GM19463 (cell line): Measurements from ENCODE around the gene CNTNAP5.

ENCODE experiments used
- ATAC-seq: cut with Tn5 transposase; IDR thresholded peaks from one replicate; pipeline ENCODE4 v1.9.1; 2021; ENCODE audit warnings: mild to moderate bottlenecking, moderate library complexity; ENCODE audit not compliant: unreplicated experiment

The CNTNAP5 gene

DNA sequence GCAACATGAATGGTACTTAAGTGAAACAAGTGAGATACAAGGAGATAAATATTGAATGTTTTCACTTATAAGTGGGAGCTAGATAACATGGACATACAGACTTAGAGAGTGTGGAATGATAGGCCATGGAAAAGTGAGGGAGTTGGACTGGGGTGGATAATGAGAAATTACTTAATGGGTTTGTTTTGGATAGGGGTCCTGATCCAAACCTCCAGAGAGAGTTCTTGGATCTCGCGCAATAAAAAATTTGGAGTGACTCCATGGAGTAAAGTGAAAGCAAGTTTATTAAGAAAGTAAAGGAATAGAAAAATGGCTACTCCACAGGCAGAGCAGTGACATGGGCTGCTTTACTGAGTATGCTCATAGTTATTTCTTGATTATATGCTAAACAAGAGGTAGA lies 508.9 kb downstream of the CNTNAP5 start:
- ATAC-seq = no peak

DNA sequence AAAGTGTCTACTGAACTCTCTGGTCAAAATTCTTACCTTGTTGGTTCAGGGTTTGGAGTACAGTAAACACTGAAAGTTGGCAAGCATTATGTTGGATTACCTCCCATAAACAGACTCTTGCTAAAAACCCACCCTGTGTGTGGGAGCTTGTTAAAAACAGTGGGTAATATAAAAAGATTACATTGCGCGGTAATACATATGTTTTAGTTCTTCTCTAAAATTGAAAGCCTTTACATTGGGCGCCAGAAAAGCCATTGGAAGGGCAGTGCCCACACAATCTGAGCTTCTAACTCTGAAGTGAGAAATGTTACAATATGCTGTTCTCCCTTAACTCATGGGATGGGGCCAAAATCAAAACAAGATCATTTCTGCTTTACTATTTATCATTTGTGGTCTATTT lies 510.7 kb downstream of the CNTNAP5 start:
- ATAC-seq = no peak

DNA sequence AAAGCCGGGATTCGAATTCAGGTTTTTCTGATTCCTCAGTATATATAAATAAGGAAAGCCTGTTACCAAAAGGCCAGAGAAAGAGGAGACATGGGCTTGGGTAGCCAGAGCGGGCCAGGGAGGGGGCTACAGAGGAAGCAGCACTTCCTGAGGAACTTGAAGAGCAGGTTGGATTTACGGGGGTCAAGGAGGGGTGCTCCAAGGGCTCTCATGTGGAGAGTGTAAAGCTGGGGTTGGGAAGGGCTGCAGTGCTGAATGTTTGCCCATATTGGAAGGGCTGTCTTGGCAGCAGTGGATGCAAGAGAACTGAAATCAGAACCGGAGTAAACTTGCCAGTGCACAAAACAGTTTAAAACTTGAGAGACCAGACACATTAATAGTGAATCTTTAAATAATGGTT lies 511.5 kb downstream of the CNTNAP5 start:
- ATAC-seq = no peak

DNA sequence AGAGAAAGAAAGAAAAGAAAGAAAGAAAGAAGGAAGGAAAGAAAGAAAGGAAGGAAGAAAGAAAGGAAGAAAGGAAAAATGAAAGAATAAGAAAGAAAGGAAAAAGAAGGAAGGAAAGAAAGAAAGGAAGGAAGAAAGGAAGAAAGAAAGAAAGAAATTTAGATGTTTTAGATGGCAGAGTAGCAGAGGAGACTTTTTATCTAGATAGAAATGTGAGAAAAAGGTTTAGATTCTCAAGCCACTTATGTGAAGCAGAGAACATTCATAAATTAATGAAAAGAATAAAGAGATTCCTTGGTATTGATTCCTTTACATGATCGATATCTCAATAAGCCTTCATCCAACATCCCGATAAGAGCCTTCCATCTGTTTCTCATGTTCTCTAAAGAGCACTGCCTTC lies 513.5 kb downstream of the CNTNAP5 start:
- no peak for ATAC-seq

DNA sequence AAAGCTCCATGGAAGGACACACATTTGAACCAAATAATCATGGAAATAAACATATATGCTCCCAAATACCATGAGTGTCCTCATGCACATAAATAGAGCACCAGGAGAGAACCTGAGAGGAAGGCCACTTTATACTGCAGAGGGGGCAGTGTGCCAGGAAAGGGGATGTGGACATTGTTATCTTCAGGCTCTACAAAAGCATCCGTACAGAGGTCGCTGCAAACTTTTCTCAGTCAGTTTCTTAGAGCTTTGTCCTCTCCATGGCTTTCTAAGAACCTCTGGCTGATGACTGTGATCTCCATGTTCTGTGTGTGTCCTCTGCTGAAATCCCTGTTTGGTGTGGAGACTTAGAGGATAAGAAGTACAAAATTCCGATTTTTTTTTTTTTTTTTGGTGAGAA lies 515.7 kb downstream of the CNTNAP5 start:
- ATAC-seq = no peak

DNA sequence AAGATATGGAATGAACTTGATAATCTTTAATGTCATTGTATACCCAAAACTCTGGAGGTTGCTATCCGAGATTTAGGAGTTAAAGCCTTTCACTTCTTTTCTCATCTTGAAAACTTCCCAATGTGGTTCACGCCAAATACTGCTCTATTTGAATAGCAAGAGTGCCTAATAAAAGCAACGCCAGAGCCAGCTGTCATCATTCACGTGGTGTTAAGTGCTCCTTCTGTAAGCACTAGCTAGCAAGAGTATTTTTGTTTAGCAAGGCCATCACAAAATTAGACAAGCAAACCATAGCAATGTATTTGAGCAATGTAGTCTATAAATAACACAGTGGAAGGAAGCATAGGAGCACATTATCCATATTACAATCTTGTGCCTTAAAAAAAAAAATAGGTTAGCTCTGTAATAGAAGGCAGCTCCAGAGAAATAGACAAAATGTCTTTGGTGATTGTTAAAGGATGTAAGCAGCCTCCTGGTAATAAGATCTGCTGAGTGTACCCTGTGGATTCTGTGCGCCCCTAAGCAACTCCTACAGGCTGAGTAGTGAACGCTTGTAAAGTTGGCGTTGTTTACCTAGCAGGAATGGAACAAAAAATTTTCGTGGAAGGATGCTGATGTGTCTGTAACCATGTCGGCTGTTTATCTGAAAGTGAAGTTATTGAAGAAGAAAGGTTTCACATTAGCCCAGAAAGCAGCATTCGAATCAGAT lies 518.0 kb downstream of the CNTNAP5 start:
- ATAC-seq = no peak

DNA sequence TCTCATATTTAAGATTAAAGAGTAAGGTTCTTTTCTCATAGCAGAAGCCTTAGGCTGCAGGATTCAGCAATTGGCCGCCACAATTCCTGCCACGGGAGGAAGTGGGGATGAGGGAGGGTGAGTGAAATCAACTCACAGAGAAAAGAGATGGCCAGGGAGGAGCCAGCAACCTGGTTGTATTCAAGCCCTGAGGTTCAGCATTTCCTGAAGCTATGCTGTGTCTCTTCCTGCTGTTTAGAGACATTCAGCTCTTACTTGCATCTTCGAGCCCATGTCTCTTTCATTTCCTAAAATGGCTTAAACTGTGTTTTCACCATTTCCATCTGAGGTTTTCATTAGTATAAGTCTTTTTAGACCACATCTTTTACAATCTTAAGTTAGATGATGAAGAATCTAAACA lies 522.6 kb downstream of the CNTNAP5 start:
- ATAC-seq = no peak

DNA sequence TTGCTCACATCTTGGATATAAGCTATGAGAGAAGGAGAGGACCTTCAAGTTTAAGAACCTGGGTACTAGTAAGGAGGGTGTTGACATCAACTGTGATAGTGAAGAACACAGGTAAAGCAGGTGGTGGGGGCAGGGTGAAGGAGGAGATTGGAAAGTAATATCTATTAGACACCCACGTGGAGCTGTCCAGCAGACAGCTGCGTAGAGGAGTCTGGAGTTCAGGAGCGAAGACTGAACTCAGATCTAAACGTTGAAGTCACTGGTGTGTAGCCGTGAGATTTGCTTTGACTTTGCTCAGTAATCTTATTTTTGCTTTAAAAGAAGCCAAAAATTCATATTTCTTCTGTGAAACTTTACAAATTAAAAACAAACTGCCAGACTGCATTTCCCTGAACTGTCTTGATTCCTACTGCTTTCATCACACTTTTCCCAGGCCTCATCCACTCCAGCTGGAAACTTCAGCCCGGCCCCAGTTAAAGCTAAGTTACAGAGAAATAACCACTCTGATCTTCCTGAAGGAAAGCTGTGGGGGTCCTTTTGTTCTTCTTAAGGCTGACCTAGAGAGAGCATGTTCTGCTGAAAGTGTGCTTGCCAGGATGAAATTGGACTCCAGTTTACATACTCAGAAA lies 533.3 kb downstream of the CNTNAP5 start:
- no peak for ATAC-seq

DNA sequence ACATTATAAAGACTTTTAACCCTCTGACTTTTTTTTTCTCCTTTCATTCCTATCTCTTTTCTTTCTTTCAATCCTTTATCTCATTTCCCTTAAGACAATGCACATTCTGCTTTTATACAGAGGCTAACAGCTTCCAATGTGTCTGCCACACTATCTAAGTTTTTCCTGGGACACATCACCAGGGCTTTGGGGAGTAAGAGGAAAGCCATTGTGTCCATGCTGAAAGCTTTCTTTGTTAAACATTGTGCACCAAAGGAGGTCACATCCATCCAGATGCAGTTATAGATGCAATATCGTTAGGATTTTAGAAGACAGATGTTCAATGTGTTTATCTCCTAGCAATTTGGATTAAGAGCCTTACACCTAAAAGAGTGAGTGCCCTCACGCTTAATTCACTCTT lies 534.1 kb downstream of the CNTNAP5 start:
- ATAC-seq = no peak

DNA sequence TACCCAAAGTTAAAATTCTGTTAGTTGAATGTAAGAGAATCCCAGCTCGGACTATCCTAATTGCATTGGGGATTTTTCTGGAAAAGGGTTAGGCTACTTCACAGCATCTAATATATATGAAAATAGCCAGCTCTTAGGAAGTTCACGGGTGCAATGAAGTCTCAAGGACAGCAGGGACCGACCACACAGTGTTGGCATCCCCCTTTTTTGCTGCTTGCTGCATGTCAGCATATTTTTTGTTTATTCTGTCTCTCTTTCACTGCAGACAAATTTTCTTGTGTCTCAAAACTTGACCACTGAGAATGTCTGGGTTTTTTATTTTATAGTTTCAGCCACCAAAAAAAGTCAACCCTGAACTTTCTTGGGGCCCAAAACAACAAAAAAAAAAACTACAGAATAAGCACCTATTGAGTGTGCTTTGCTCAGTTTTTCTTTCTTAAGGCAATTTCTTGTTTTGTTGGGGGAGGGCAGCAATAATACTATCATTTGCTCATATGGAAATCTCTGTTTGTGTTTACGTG lies 535.6 kb downstream of the CNTNAP5 start:
- no peak for ATAC-seq

DNA sequence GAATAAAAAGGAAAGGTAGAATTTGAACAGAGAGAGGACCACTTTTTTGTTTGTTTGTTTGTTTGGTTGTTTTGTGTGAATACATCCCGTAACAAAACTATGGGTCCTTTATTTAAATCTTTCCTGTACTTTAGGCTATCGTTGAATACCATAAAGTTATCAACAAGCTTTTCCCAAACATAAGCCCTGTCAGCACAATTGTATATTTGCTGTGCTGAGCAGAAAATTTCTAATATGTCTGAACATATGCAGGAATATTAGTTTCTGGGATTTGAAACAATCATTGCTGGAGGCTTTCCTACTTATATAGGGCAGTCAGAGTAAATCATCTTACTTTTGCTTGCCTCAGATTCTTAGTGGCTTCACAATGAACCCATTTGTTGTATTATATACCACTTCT lies 536.4 kb downstream of the CNTNAP5 start:
- no peak for ATAC-seq

DNA sequence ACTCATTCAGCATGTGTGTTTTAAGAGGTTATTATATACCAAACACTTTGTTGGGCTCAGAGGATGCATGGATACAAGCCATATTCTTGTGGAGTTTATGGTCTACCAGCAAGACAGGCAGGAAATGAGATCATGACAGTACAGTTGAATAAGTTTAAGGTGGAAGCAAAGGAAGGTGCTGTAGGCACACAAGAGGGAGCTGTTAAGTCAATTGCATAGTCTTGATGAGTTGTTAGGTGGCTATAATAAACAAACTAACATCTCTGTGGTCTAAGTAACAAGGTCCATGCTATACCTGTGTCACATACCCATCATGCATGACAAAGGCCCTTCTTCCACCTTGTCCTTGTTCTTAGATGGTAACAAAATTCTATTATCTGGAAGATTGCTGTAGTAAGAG lies 538.3 kb downstream of the CNTNAP5 start:
- ATAC-seq = no peak

DNA sequence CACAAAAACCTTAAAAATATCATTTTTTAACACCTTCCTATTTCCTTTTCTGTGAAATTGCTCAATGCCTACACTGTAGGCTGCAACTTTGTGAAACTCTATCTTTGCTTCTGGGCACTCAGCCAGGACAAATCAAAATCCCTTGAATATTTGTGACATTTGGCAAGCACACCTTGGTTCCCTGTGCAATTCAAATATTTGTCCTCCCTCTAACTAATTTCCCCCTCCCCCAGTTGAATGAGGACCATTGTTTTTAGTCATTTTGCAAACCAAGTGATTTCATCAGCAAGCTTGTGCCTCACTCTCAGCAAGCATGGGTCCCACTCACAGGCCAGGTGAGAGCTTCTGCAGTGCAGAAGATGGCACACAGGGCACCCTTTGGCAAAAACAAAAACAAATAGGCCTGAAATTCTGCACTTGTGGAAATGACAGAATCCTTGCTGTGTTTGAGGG lies 541.5 kb downstream of the CNTNAP5 start:
- ATAC-seq = no peak

DNA sequence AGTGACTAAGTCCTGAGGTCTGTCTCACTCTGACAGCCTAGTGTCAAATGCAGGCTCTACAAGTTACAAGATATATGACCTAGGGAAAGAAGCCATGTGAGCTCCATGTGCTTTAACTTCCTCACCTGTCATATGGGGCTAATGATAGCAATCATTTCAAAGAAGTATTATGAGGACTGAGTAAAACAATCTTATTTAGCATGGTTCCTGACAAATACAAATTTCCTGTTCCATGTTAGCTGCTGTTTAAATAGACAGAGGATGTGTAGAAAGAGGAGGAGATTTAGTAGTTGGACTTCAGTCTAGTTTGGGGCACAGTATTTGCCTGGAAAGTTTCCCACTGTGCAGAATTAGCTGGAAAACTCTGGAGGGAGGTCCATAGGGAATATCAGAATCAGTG lies 545.8 kb downstream of the CNTNAP5 start:
- no peak for ATAC-seq

DNA sequence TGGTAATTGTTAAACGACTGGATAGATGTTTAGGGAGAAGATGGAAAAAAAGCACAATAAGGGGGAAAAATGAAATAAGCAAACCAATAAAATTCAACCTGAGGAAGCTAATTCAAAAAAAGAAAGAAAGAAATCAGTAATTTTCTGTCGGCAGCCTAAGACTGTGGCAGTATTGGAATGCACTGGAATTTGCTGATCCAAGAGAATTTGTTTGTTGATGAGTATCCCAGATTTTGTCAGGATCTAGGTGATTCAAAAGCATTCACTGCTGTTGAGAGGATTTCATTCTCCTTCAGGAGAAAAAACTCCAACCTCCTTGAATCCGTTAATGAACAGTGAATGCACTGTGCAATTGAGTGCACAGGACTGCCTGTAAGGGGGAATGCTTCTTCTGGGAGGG lies 546.7 kb downstream of the CNTNAP5 start:
- ATAC-seq = no peak

DNA sequence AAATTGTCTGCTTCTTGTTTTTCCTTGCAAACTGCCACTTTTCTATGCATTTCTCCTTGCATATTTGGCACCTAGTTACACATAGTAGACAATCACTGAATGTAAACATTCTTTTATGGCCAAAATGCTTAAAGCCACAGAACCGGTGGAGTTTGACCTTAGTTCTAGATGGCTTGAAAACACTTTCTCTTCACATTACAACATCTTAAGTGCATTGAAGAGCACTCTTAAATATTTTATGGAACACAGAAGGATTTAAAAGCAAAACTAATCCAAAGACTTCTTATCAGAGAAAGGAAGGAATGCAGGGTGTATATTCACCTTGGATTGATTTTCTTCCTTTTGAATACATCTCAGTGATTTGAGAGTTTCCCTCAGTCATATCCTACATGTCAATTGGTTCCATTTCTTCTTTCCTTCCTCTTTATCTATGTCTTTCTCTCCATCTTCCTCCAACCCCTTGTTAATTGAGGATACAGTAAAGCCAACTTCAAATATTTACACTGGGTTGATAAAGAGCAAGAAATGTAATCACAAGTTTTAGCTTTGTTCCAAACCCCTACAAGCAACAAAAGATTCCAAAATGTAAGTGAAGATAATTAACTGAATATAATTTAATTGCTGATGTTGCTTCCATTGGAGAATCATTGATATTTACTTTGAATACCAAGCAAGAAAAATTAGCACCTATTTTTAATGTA lies 548.0 kb downstream of the CNTNAP5 start:
- ATAC-seq = no peak

DNA sequence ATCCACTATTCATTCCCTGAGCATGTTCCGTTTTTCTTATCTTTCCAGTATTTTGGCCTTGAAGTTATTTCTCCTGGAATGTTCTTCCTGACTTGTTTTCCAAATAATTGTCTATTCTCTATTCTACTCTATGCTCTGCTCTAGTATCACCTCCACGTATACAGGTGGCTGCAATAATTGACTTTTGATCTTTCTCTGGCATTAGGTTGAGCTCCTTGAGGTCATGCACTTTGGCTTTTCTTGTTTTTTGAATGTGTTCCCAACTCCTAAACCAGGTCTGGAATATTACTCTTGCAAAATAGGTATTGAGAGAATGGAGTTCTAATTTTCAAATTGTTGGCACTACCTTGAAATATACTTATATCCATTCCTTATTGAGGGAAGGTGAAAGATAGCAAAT lies 550.4 kb downstream of the CNTNAP5 start:
- ATAC-seq = no peak

DNA sequence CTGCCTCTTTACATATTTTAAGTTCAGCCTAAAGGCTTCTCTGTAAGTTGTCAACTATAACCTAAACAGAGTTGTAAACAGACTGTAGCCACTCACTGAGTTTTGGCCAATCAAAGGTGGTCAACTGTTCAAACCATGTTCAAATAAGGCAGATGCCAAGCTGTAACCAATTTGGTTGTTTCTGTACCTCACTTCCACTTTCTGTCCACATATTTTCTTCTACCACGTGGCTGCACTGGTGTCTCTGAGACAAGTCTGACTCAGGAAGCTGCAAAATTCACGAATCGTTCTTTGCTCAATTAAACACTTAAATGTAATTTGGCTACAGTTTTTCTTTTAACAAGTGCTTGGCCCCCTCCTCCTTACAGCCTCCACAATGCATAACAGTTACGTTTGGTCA lies 555.2 kb downstream of the CNTNAP5 start:
- ATAC-seq = no peak

DNA sequence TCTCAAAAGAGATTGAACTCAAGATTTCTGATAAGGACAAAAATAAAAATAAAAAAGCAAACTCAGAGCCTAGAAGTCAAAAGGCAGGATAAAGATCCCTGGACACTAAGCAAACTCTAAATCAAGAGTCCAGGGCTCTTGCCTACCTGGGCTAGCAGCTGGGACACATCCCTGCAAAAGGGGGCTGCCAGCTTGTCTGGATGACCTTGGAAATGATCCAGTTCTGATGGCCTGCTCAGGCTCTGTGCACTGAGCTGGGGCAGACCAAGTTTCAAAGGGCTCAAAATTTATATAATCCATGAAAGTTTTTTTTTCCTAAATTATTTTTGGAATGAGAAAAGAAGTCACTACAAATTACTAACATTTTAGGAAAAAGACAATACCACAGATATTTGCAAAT lies 557.3 kb downstream of the CNTNAP5 start:
- no peak for ATAC-seq

DNA sequence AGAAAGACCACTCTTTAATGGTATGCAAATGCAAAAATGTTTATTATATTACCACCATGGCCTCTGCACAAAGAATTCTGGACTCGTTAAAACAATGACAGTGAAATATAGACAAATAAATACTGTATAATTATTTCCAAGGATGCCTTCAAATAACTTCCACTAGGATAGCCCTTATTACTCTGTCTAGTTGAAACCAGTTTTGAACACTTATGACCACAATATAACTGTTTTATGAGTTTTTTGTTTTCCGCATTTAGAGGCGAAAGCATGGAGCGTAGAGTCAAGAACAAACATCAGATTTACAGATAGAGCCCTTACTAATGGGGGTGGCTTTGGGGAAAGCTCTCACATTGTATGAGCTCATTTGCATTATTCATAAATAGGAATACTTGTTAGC lies 559.5 kb downstream of the CNTNAP5 start:
- no peak for ATAC-seq

DNA sequence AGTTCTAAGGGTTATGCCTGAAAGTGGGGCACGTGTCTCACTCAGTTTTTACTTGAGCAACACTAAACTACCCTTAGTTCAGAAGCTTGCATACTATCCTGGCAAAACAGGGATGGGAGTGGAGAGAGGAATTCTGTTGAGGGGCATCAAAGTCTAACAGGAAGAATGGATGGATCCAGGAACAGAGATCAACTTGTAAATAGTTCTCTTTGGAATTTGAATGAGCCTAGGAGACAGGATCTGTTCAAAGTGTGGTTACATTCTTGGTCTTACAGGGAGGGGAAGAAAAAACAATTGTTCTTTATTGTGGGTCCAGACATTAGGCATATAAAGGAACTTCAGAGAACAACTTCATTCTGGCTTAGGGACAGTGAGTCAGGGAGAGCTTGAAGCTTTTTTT lies 560.2 kb downstream of the CNTNAP5 start:
- no peak for ATAC-seq

DNA sequence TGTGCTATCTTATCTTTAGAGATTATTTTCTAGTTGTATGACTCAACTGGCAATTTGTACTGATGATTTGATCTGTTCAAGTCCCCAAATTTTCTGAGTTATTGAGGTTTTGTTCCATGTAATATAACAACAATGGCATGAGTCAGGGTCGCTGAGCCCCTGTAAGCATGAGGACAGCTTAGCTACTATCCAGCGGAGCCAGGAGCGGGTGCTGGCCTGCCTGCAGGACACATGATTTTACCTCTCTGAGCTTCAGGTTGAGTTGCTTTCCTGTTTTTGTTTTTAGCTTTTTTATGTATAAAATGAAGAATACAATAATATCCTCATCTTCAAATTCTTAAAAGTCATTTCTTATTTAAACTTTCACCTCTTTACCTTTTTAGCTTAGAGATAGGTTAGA lies 561.1 kb downstream of the CNTNAP5 start:
- ATAC-seq = no peak
